ENCODE measurements around the gene MCU. TPM values are rescaled to one million over a fixed set of nuclear protein-coding genes. Genes with fewer than 3 reads are reported as not detected.

The MCU gene
- total RNA-seq, 3 donors from 2014 or later (not counting 1 experiment from before 2014, with no cell fraction given), result 13.1 to 15.6 (median 14.1) TPM

- H3K27ac ChIP-seq (ENCODE audit: low read length), result no peak overlapping the region
- H3K4me1 ChIP-seq (ENCODE audit: control insufficient read depth, insufficient read depth, low read length), result no peaks in the 10 kb centered on the region
- no peaks in the 10 kb centered on the region for H3K36me3 ChIP-seq (ENCODE audit: control insufficient read depth, insufficient read depth, low read length)
- no peaks in the 10 kb centered on the region for H3K9me3 ChIP-seq (ENCODE audit: control insufficient read depth, insufficient read depth, low read length)
- no peak overlapping the region for H3K4me3 Mint-ChIP-seq
- TF ChIP-seq, protein P1, sequence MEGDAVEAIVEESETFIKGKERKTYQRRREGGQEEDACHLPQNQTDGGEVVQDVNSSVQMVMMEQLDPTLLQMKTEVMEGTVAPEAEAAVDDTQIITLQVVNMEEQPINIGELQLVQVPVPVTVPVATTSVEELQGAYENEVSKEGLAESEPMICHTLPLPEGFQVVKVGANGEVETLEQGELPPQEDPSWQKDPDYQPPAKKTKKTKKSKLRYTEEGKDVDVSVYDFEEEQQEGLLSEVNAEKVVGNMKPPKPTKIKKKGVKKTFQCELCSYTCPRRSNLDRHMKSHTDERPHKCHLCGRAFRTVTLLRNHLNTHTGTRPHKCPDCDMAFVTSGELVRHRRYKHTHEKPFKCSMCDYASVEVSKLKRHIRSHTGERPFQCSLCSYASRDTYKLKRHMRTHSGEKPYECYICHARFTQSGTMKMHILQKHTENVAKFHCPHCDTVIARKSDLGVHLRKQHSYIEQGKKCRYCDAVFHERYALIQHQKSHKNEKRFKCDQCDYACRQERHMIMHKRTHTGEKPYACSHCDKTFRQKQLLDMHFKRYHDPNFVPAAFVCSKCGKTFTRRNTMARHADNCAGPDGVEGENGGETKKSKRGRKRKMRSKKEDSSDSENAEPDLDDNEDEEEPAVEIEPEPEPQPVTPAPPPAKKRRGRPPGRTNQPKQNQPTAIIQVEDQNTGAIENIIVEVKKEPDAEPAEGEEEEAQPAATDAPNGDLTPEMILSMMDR (IDR thresholded peaks at IDR 0.05), result no peak
- WGBS (ENCODE audit: insufficient coverage), result 100% methylated on average over 1 of the region's 2 CpGs
- peaks cover 7% of the 10 kb centered on the region for H3K36me3 Mint-ChIP-seq
- H3K4me1 Mint-ChIP-seq, result peaks cover 0 to 11% of the 10 kb centered on the region in 2 donors
- ATAC-seq (no peak), DNase-seq (no peak)
- H3K4me3 ChIP-seq (ENCODE audit: low read length), result no peak overlapping the region
- intact Hi-C loops (cut with micrococcal nuclease), result no loop called here
- H3K27ac Mint-ChIP-seq, result no peak overlapping the region
- no peaks in the 10 kb centered on the region for H3K27me3 ChIP-seq (ENCODE audit: control insufficient read depth, insufficient read depth, low read length)
- H3K27me3 Mint-ChIP-seq (ENCODE audit: low read depth in 2 of 2), result no peaks in the 10 kb centered on the region
- no peaks in the 10 kb centered on the region for H3K9me3 Mint-ChIP-seq
Observed at GRCh38 chr10:72779874-72780273, 87.9 kb downstream of the MCU start.

GRCh38 chr10:72782649-72783330 is 90.8 kb downstream of the MCU start:
- H3K27ac ChIP-seq (ENCODE audit: low read length), result no peak overlapping the region
- Mint-ChIP-seq H3K27me3 (ENCODE audit: low read depth in 2 of 2) (no peaks in the 10 kb centered on the region), H3K9me3 (no peaks in the 10 kb centered on the region), H3K27ac (no peak overlapping the region), H3K36me3 (no peaks in the 10 kb centered on the region), H3K4me1 (peaks cover 0 to 6% of the 10 kb centered on the region in 2 donors), H3K4me3 (no peak overlapping the region)
- no peak for DNase-seq
- TF ChIP-seq, protein P1 (IDR thresholded peaks at IDR 0.05), result no peak
- H3K36me3 ChIP-seq (ENCODE audit: control insufficient read depth, insufficient read depth, low read length), result no peaks in the 10 kb centered on the region
- ATAC-seq, result no peak
- 98% methylated on average over 4 of the region's 5 CpGs for WGBS (ENCODE audit: insufficient coverage)
- no peaks in the 10 kb centered on the region for H3K27me3 ChIP-seq (ENCODE audit: control insufficient read depth, insufficient read depth, low read length)
- no peak overlapping the region for H3K4me3 ChIP-seq (ENCODE audit: low read length)
- no peaks in the 10 kb centered on the region for H3K4me1 ChIP-seq (ENCODE audit: control insufficient read depth, insufficient read depth, low read length)
- H3K9me3 ChIP-seq (ENCODE audit: control insufficient read depth, insufficient read depth, low read length), result no peaks in the 10 kb centered on the region
- intact Hi-C loops (cut with micrococcal nuclease), result no loop called here

- 95% methylated on average over 1 of the region's 1 CpG for WGBS (ENCODE audit: insufficient coverage)
Observed at GRCh38 chr10:72783410-72783833, 91.5 kb downstream of the MCU start.

More at GRCh38 chr10:72783410-72783833, 91.5 kb downstream of the MCU start:
- ATAC-seq, result no peak
- H3K4me1 Mint-ChIP-seq, result peaks cover 0 to 6% of the 10 kb centered on the region in 2 donors
- no peaks in the 10 kb centered on the region for H3K9me3 ChIP-seq (ENCODE audit: control insufficient read depth, insufficient read depth, low read length)
- no peaks in the 10 kb centered on the region for H3K4me1 ChIP-seq (ENCODE audit: control insufficient read depth, insufficient read depth, low read length)
- DNase-seq, result no peak
- no peaks in the 10 kb centered on the region for H3K27me3 Mint-ChIP-seq (ENCODE audit: low read depth in 2 of 2)
- H3K4me3 Mint-ChIP-seq, result no peak overlapping the region
- no peak overlapping the region for H3K27ac Mint-ChIP-seq
- H3K27ac ChIP-seq (ENCODE audit: low read length), result no peak overlapping the region
- TF ChIP-seq, protein P1 (IDR thresholded peaks at IDR 0.05), result no peak
- H3K9me3 Mint-ChIP-seq, result no peaks in the 10 kb centered on the region
- H3K36me3 Mint-ChIP-seq, result no peaks in the 10 kb centered on the region
- H3K27me3 ChIP-seq (ENCODE audit: control insufficient read depth, insufficient read depth, low read length), result no peaks in the 10 kb centered on the region
- no peaks in the 10 kb centered on the region for H3K36me3 ChIP-seq (ENCODE audit: control insufficient read depth, insufficient read depth, low read length)
- no peak overlapping the region for H3K4me3 ChIP-seq (ENCODE audit: low read length)
- intact Hi-C loops (cut with micrococcal nuclease), result no loop called here

Data from natural killer cell (primary cell).